Activated naive CD8-positive, alpha-beta T cell treated with anti-CD3 and anti-CD28 coated beads for 36 hours (primary cell): ENCODE results near the gene SNX21. TPM values are rescaled to one million over a fixed set of nuclear protein-coding genes. Genes with fewer than 3 reads are reported as not detected.
"Not testable (repeated sequence)": the region's sequence is repeated elsewhere in the genome, so short reads cannot be mapped to it uniquely, and the experiment has no call there.

Experiments used
- DNase-seq: peaks from one replicate; pipeline ENCODE4 v3.0.0; 2021
- H3K27ac Mint-ChIP-seq: one replicate; pipeline ENCODE4 v1.8.0; 2022; ENCODE audit warnings: mild to moderate bottlenecking, moderate library complexity, mixed read lengths
- H3K27me3 Mint-ChIP-seq: one replicate; pipeline ENCODE4 v1.8.0; 2022; ENCODE audit warnings: mild to moderate bottlenecking, mixed read lengths
- H3K36me3 Mint-ChIP-seq: one replicate; pipeline ENCODE4 v1.8.0; 2021; ENCODE audit warnings: mild to moderate bottlenecking, mixed read lengths
- H3K4me1 Mint-ChIP-seq: one replicate; pipeline ENCODE4 v1.8.0; 2021; ENCODE audit warnings: mixed read lengths
- H3K4me3 Mint-ChIP-seq: one replicate; pipeline ENCODE4 v1.8.0; 2022; ENCODE audit warnings: mild to moderate bottlenecking, moderate library complexity, mixed read lengths
- H3K9me3 Mint-ChIP-seq: one replicate; pipeline ENCODE4 v1.8.0; 2022; ENCODE audit warnings: mixed read lengths
- total RNA-seq, 2 experiments: library from RNA; stranded (reverse); gene quantifications; one replicate each; pipeline ENCODE4 v1.2.3, GENCODE V29; 2021

SNX21 gene
- total RNA-seq, result 1 to 10 TPM; 1.3 to 1.5 TPM

GRCh38 chr20:45833030-45833882 is at the start of gene SNX21:
TSS of gene SNX21 (plus strand) at chr20:45833799. CDS start at chr20:45833920, 121 bp downstream.
- peaks cover 3% of the 10 kb centered on the region for H3K27me3 Mint-ChIP-seq
- peaks cover 8% of the 10 kb centered on the region for H3K4me1 Mint-ChIP-seq
- H3K27ac Mint-ChIP-seq, result no peak within 1 kb of the TSS
- H3K36me3 Mint-ChIP-seq, result no peaks in the 10 kb centered on the region
- H3K4me3 Mint-ChIP-seq, result peak within 1 kb of the TSS; percentile 75
- no peaks in the 10 kb centered on the region for H3K9me3 Mint-ChIP-seq
- DNase-seq, result peak; percentile 38

GRCh38 chr20:45788351-45788750 is 45.2 kb upstream of the SNX21 start:
- peaks cover 5% of the 10 kb centered on the region for H3K36me3 Mint-ChIP-seq
- DNase-seq, result no peak
- H3K4me1 Mint-ChIP-seq, result peaks cover 13% of the 10 kb centered on the region
- no peaks in the 10 kb centered on the region for H3K9me3 Mint-ChIP-seq
- no peak overlapping the region for H3K4me3 Mint-ChIP-seq
- H3K27me3 Mint-ChIP-seq, result no peaks in the 10 kb centered on the region
- no peak overlapping the region for H3K27ac Mint-ChIP-seq

DNA sequence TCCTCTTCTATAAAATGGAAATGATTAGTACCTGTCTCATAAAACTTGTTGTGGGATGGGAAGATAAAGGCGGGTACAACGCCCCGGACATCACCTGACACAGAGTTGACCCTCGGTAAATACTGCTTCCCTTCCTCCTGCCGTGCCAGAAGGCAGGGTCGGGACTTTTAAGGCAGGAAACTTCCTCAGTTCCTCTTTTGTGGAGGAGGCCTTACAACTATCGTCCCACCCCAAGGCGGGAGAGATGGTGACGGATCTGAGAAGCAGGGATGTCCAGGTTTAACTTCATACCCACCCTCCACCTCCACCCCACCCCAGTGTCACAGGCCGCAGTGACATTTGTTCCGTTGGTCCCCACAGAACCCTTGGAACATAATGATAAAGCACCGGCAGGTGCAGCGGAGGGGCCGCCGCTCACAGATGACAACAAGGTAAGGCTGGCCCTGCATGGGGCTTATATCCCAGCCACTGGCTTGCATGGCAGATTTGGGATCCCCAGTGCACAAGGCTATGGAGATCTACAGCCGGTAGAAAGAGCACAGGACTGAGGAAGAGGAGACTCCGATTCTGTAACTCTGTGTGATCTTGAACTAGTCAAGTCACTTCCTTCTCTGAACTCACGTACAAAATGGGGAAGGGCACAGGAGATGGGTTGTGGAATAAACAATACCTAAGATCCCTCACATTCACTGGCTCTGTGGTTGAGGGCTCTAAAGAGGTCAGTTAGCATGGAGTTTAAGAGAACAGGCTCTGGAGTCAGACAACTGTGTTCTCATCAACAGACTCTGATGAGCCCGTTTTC is 41.1 kb upstream of the SNX21 start:
- DNase-seq, result peak; percentile 8
- peaks cover 19% of the 10 kb centered on the region for H3K4me1 Mint-ChIP-seq
- H3K4me3 Mint-ChIP-seq, result peak overlapping the region; percentile 91
- peak overlapping the region; percentile 76 for H3K27ac Mint-ChIP-seq
- no peaks in the 10 kb centered on the region for H3K9me3 Mint-ChIP-seq
- no peaks in the 10 kb centered on the region for H3K27me3 Mint-ChIP-seq
- H3K36me3 Mint-ChIP-seq, result peaks cover 20% of the 10 kb centered on the region

DNA sequence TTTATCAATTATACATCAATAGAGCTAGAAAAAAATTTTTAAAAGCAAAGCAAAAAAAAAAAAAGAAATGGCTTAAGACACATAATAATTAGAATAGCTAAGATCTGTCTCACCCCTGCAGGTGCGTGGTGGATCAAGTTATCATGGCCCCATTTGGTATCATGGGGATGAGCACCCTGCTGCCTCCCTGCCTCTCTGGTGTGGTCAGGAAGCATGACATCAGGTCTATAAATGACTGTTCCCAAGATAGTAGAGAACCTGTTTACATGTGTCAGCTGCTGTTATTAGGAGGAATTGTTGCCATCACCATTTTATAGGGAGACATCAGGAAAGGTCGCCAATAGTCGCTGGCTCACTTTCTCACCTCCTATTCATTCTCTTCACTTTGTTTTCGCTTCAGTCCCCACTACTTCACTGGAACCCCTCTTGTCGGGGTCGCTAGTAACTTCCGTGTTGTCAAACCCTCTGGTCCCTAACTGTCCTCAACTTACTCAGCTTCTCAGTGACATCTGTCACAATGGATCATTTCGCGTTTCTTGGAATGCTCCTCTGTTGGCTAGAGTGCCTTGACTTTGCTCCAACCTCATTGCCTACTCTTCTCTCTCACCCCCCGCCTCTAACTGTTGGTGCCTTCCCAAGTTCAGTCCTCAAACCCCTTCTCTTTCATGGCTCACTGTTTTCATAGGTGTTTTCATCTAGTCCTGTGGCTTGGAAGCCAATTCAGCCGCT is 37.1 kb upstream of the SNX21 start:
- no peak for DNase-seq
- H3K36me3 Mint-ChIP-seq, result peaks cover 25% of the 10 kb centered on the region
- no peak overlapping the region for H3K27ac Mint-ChIP-seq
- no peak overlapping the region for H3K4me3 Mint-ChIP-seq
- no peaks in the 10 kb centered on the region for H3K27me3 Mint-ChIP-seq
- H3K9me3 Mint-ChIP-seq, result no peaks in the 10 kb centered on the region
- H3K4me1 Mint-ChIP-seq, result peaks cover 20% of the 10 kb centered on the region

DNA sequence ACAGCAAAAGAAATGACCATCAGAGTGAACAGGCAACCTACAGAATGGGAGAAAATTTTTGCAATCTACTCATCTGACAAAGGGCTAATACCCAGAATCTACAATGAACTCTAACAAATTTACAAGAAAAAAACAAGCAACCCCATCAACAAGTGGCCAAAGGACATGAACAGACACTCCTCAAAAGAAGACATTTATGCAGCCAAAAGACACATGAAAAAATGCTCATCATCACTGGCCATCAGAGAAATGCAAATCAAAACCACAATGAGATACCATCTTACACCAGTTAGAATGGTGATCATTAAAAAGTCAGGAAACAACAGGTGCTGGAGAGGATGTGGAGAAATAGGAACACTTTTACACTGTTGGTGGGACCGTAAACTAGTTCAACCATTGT is 36.1 kb upstream of the SNX21 start:
- not testable (repeated sequence) for H3K27ac Mint-ChIP-seq, H3K9me3 Mint-ChIP-seq, H3K27me3 Mint-ChIP-seq, H3K4me3 Mint-ChIP-seq, DNase-seq
- H3K36me3 Mint-ChIP-seq, result peaks cover 28% of the 10 kb centered on the region
- H3K4me1 Mint-ChIP-seq, result peaks cover 18% of the 10 kb centered on the region

DNA sequence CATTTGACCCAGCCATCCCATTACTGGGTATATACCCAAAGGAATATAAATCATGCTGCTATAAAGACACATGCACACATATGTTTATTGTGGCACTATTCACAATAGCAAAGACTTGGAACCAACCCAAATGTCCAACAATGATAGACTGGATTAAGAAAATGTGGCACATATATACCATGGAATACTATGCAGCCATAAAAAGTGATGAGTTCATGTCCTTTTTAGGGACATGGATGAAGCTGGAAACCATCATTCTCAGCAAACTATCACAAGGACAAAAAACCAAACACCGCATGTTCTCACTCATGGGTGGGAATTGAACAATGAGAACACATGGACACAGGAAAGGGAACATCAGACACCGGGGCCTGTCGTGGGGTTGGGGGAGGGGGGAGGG is 35.6 kb upstream of the SNX21 start:
- Mint-ChIP-seq H3K4me1 (peaks cover 14% of the 10 kb centered on the region), H3K36me3 (peaks cover 25% of the 10 kb centered on the region)
- H3K4me3 Mint-ChIP-seq, H3K9me3 Mint-ChIP-seq, H3K27ac Mint-ChIP-seq, H3K27me3 Mint-ChIP-seq, DNase-seq: not testable (repeated sequence)

- peaks cover 8% of the 10 kb centered on the region for H3K4me1 Mint-ChIP-seq
- H3K36me3 Mint-ChIP-seq, result peaks cover 32% of the 10 kb centered on the region
- no peaks in the 10 kb centered on the region for H3K27me3 Mint-ChIP-seq
- H3K27ac Mint-ChIP-seq, result peak overlapping the region; percentile 19
- H3K4me3 Mint-ChIP-seq, result no peak overlapping the region
- H3K9me3 Mint-ChIP-seq, result no peaks in the 10 kb centered on the region
- peak; percentile 56 for DNase-seq
Measured at GRCh38 chr20:45798935-45799642, 34.5 kb upstream of the SNX21 start.

DNA sequence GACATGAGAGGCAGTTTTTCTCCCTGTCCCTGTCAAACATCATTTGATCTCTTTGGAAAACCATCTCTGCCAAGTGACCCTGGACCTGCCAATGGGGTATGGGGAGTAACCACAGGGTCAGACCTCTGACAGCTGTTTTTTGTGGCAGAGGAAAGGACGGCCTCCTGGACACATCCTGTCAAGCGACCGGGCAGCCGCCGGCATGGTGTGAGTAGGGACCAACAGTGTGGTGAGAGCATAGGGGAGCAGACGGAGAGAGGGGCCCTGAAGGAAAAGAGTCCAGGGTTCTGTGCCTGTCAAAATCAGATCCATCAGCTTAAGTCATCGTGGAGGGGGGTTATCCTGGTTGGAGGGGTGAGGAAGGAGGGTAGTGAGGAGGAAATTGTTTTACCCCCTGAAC is 31.7 kb upstream of the SNX21 start:
- peaks cover 6% of the 10 kb centered on the region for H3K4me1 Mint-ChIP-seq
- H3K36me3 Mint-ChIP-seq, result peaks cover 32% of the 10 kb centered on the region
- H3K27ac Mint-ChIP-seq, result no peak overlapping the region
- no peaks in the 10 kb centered on the region for H3K27me3 Mint-ChIP-seq
- no peak for DNase-seq
- no peaks in the 10 kb centered on the region for H3K9me3 Mint-ChIP-seq
- H3K4me3 Mint-ChIP-seq, result no peak overlapping the region

DNA sequence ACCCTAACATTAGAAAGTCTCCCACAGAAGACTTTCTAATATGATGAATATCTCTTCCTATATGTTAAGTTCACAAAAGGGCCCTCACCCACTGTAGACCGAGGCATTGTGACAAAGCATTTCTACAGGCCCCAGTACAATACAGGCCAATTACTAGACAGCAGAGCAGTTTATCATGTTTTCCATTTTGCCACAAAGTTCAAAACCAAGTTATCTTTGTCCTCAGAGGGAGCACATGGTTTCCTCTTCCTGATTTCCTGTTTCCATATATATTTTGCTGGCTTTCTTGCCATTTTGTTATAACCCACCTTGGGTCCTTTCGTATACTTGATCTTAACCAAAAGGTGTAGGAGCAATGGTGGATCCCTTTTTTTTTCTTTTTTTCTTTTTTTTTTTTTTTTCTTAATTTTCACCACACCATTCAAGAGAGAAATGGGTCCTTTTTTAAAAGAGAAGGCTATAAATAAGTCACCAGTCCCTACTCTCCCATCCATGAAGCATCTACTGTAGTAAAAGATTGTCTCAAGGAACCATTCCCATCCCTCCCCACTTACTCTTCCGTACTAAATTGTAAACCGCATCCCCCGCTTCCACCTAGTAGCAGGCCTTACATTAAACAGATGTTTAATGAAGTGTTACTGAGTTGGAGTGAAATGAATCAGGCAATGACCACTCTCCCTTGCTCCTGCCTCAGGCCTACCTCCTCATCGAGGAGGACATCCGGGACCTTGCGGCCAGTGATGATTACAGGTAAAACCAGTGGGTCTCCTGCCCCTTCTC is 23.2 kb upstream of the SNX21 start:
- Mint-ChIP-seq H3K4me1 (peaks cover 10% of the 10 kb centered on the region), H3K4me3 (no peak overlapping the region), H3K9me3 (no peaks in the 10 kb centered on the region), H3K27ac (peak overlapping the region; percentile 13), H3K27me3 (no peaks in the 10 kb centered on the region), H3K36me3 (peaks cover 43% of the 10 kb centered on the region)
- no peak for DNase-seq

DNA sequence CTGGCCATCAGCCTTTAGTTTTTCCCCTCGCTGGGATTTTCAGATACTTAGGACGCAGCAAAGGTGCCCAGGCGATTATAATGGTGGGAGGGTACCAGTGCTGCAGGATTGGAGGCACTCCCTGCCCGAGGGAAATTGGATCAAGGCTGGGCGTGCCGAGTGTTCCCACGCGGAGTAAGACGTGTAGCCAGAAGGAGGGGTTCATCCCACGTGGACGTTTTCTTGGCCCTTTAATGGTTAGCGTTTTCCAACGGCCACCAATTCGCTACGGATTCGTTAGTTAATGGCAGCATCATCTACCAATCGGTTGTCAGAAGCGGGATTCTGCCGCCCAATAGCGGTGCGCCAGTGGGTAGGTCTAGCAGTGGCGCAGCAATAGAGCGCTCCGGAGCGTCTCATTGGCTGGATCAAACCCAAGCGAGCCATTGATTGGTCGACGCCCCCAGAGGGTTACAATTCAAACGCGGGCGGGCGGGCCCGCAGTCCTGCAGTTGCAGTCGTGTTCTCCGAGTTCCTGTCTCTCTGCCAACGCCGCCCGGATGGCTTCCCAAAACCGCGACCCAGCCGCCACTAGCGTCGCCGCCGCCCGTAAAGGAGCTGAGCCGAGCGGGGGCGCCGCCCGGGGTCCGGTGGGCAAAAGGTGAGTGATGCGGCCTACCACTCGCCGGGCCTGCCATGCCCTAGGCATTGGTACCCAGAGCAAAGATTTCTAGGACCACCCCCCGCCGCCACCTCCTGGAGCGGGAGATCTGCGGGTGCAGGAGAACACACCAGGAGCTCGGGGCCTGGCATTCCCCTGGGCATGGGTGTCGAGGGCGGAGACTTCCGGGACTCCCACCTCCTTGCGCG is 21.2 kb upstream of the SNX21 start, which contains the start of gene UBE2C:
Gene UBE2C, plus strand, starts transcription at position 488 of the 849 bp plus-strand sequence. Its CDS starts 52 bp downstream, at position 540.
- Mint-ChIP-seq H3K9me3 (no peaks in the 10 kb centered on the region), H3K4me3 (peak within 1 kb of the TSS; percentile 98), H3K4me1 (peaks cover 13% of the 10 kb centered on the region), H3K27me3 (no peaks in the 10 kb centered on the region), H3K36me3 (peaks cover 50% of the 10 kb centered on the region), H3K27ac (peak within 1 kb of the TSS; percentile 90)
- DNase-seq, result peak; percentile 95

GRCh38 chr20:45813006-45813340 is 20.6 kb upstream of the SNX21 start:
- Mint-ChIP-seq H3K4me1 (peaks cover 13% of the 10 kb centered on the region), H3K4me3 (peak overlapping the region; percentile 98), H3K27ac (peak overlapping the region; percentile 90), H3K27me3 (no peaks in the 10 kb centered on the region), H3K36me3 (peaks cover 46% of the 10 kb centered on the region), H3K9me3 (no peaks in the 10 kb centered on the region)
- no peak for DNase-seq

DNA sequence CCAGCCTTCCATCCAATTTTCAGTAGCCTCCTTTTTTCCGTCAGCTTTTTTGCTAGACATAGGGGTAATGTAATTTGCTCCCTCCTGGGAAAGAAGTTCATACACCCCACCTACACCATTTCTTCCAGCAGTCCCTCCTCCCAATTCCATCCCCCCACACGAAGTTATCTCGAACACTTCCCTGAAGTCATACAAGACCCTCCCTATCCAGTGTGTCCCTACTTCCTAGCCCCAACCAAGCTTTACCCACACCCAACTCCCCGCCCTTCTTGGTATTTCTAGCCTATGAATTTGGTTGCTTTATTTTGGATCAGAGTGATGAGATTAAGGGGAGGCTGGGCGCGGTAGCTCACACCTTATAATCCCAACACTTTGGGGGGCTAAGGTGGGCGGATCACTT is 20.1 kb upstream of the SNX21 start:
- no peak for DNase-seq
- Mint-ChIP-seq H3K36me3 (peaks cover 46% of the 10 kb centered on the region), H3K27me3 (no peaks in the 10 kb centered on the region), H3K27ac (peak overlapping the region; percentile 90), H3K4me1 (peaks cover 13% of the 10 kb centered on the region), H3K9me3 (no peaks in the 10 kb centered on the region), H3K4me3 (peak overlapping the region; percentile 98)

GRCh38 chr20:45814314-45814713 is 19.3 kb upstream of the SNX21 start:
- no peak for DNase-seq
- peaks cover 46% of the 10 kb centered on the region for H3K36me3 Mint-ChIP-seq
- no peak overlapping the region for H3K27ac Mint-ChIP-seq
- H3K9me3 Mint-ChIP-seq, result no peaks in the 10 kb centered on the region
- peaks cover 13% of the 10 kb centered on the region for H3K4me1 Mint-ChIP-seq
- no peak overlapping the region for H3K4me3 Mint-ChIP-seq
- H3K27me3 Mint-ChIP-seq, result no peaks in the 10 kb centered on the region
